Parathyroid adenoma (tissue), 2 donors: ENCODE data around the gene OASL.

Experiments used
- H2AFZ ChIP-seq: fragments of 300-600 bp; sonication (generic); one replicate; pipeline ENCODE4 v1.7.0; 2017; ENCODE audit warnings: antibody characterized with exemption, mild to moderate bottlenecking
- H3K27ac ChIP-seq: fragments of 300-600 bp; sonication (generic); one replicate; pipeline ENCODE4 v1.7.0; 2017
- H3K27me3 ChIP-seq: fragments of 300-600 bp; sonication (generic); one replicate; pipeline ENCODE4 v1.7.0; 2017; ENCODE audit warnings: low read length; ENCODE audit not compliant: control insufficient read depth, insufficient read depth
- H3K36me3 ChIP-seq: fragments of 300-600 bp; sonication (generic); one replicate; pipeline ENCODE4 v1.7.0; 2017; ENCODE audit warnings: low read length; ENCODE audit not compliant: control insufficient read depth, insufficient read depth
- H3K4me1 ChIP-seq: fragments of 300-600 bp; sonication (generic); one replicate; pipeline ENCODE4 v1.7.0; 2017; ENCODE audit warnings: control low read depth
- H3K4me2 ChIP-seq: fragments of 300-600 bp; sonication (generic); one replicate; pipeline ENCODE4 v1.7.0; 2017; ENCODE audit warnings: low read length
- H3K4me3 ChIP-seq: fragments of 300-600 bp; sonication (generic); one replicate; pipeline ENCODE4 v1.7.0; 2017; ENCODE audit warnings: low read depth, low read length
- H3K79me2 ChIP-seq: fragments of 300-600 bp; sonication (generic); one replicate; pipeline ENCODE4 v1.7.0; 2017; ENCODE audit warnings: control low read depth
- H3K9ac ChIP-seq: fragments of 300-600 bp; sonication (generic); one replicate; pipeline ENCODE4 v1.7.0; 2017; ENCODE audit warnings: mild to moderate bottlenecking
- H3K9me3 ChIP-seq: fragments of 300-600 bp; sonication (generic); one replicate; pipeline ENCODE4 v1.7.0; 2017; ENCODE audit warnings: low read length; ENCODE audit not compliant: control insufficient read depth
- TF ChIP-seq, protein P1 (sequence below): fragments of 300-600 bp; sonication (generic); IDR thresholded peaks from one replicate; pipeline ENCODE4 v1.7.0; 2017; ENCODE audit warnings: antibody characterized with exemption, mild to moderate bottlenecking
- donor health status: primary hyperparathyroidism.

The OASL gene

DNA sequence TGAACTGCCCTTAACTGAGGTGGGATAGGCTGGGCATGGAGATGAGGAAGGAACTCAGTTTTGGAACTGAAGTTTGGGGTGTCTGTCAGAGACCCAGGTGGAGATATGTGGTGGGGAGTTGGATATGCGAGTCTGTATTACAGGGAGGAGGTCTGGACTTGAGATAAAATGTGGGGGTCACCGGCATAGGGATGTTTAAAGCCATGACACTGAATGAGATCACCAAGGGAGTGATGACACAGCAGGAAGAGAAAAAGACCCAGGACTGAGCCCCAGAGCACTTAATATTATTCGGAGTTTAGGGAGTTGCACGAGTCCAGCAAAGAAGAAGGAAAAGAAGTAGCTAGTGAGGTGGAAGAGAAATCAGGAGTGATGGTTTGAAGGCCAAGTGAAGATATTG is 4.0 kb upstream of the OASL start:
- H3K36me3 ChIP-seq = no peaks in the 10 kb centered on the region
- no peaks in the 10 kb centered on the region for H3K9me3 ChIP-seq
- peaks cover 3% of the 10 kb centered on the region for H3K4me1 ChIP-seq
- TF ChIP-seq, protein P1, sequence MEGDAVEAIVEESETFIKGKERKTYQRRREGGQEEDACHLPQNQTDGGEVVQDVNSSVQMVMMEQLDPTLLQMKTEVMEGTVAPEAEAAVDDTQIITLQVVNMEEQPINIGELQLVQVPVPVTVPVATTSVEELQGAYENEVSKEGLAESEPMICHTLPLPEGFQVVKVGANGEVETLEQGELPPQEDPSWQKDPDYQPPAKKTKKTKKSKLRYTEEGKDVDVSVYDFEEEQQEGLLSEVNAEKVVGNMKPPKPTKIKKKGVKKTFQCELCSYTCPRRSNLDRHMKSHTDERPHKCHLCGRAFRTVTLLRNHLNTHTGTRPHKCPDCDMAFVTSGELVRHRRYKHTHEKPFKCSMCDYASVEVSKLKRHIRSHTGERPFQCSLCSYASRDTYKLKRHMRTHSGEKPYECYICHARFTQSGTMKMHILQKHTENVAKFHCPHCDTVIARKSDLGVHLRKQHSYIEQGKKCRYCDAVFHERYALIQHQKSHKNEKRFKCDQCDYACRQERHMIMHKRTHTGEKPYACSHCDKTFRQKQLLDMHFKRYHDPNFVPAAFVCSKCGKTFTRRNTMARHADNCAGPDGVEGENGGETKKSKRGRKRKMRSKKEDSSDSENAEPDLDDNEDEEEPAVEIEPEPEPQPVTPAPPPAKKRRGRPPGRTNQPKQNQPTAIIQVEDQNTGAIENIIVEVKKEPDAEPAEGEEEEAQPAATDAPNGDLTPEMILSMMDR = no peak
- no peaks in the 10 kb centered on the region for H3K79me2 ChIP-seq
- no peak overlapping the region for H3K4me3 ChIP-seq
- H3K9ac ChIP-seq = no peak overlapping the region
- H2AFZ ChIP-seq = no peak overlapping the region
- H3K4me2 ChIP-seq = no peak overlapping the region
- H3K27ac ChIP-seq = no peak overlapping the region
- no peaks in the 10 kb centered on the region for H3K27me3 ChIP-seq

DNA sequence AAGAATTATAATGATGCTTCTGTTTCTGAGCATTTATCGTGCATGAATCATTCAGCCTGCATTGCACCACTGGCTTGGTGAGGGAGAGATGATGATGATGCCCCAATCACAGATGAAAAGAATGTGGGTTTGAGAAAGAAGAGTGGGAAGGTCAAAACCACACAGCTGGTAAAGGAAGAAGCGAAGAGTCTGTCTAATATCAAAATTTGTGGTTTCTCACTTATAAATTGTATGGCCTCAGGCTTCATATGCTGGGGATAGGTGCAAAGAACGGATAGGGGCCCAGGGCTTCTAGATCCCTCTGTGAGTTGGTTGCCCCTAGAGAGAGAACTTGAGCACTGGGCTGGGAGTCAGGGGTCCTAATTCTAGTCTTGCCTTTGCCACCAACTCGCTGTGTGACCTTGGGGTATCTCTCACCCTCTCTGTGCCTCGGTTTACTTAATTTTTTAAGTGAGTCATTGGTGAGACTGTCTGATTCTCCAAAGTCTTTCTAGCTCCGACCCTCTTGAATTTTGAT is 2.2 kb downstream of the OASL start:
- H3K4me2 ChIP-seq = no peak overlapping the region
- no peaks in the 10 kb centered on the region for H3K79me2 ChIP-seq
- H3K4me3 ChIP-seq = no peak overlapping the region
- no peaks in the 10 kb centered on the region for H3K27me3 ChIP-seq
- H3K4me1 ChIP-seq = peaks cover 3% of the 10 kb centered on the region
- H2AFZ ChIP-seq = no peak overlapping the region
- TF ChIP-seq, protein P1 = no peak
- no peaks in the 10 kb centered on the region for H3K36me3 ChIP-seq
- H3K9ac ChIP-seq = no peak overlapping the region
- no peaks in the 10 kb centered on the region for H3K9me3 ChIP-seq
- H3K27ac ChIP-seq = no peak overlapping the region

DNA sequence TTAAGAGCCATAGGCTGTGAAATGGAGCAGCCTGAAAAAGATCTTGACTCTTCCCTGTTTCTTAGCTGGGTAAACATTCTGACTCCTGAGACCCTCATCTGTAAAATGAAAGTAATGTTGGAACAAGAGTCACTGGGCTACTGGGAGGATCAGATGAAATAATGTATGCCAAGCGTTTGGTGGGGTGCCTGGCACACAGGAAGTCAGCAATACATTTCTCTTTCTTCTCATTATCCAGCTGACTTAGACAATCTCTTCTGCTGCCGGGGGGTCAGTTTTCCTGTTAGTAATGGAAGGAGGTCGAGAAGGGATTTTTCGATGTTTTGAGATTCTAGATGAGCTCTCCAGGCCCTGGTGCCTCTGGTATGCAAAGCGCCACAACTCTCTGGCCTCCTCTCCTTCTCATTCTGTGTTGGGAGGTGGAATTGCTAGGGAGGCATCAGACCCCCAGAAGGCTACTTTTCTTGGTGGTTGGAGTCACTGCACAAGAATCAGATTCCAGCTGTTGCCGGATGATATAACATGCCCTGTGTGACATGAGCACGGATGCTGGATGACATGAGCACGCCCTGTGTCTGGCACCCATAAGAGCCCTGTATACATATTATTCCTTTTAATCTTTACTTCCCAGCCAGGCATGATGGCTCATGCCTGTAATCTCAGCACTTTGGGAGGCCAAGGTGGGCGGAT is 4.3 kb downstream of the OASL start:
- no peaks in the 10 kb centered on the region for H3K36me3 ChIP-seq
- H3K79me2 ChIP-seq = no peaks in the 10 kb centered on the region
- H3K9me3 ChIP-seq = no peaks in the 10 kb centered on the region
- H3K9ac ChIP-seq = no peak overlapping the region
- TF ChIP-seq, protein P1 = no peak
- no peak overlapping the region for H2AFZ ChIP-seq
- no peaks in the 10 kb centered on the region for H3K27me3 ChIP-seq
- peaks cover 3% of the 10 kb centered on the region for H3K4me1 ChIP-seq
- no peak overlapping the region for H3K4me2 ChIP-seq
- no peak overlapping the region for H3K27ac ChIP-seq
- H3K4me3 ChIP-seq = no peak overlapping the region

DNA sequence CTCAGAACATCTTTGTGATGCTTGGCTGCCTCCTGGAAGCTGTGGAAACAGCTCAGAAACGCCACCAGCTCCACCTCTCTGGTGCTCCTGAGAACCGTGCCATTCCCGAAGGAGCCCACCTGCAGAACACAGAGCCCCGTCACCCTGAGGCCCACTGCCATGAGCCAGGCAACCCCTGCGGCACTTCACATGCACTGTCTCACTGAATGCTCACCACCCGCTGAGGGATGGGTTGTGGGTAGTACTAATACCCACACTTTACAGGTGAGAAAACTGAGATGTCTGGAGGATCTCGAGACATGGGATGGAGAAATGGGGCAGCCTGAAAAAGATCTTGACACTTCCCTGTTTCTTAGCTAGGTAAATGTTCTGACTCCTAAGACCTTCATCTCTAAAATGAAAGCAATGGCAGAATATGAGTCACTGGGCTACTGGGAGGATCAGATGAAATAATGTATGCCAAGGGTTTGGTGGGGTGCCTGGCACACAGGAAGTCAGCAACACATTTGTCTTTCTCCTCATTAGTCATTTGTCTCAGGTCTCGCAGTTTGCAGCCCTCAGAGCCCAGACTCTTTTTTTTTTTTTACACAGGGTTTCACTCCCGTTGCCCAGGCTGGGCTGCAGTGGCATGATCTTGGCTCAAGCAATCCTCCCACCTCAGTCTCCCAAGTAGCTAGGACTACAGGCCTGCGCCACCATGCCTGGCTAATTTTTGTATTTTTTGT is 5.3 kb downstream of the OASL start:
- Histone ChIP-seq H3K27me3 (no peaks in the 10 kb centered on the region), H2AFZ (no peak overlapping the region), H3K4me1 (peaks cover under 1% of the 10 kb centered on the region), H3K9ac (no peak overlapping the region), H3K36me3 (no peaks in the 10 kb centered on the region), H3K4me3 (no peak overlapping the region), H3K27ac (no peak overlapping the region), H3K4me2 (no peak overlapping the region), H3K9me3 (no peaks in the 10 kb centered on the region), H3K79me2 (no peaks in the 10 kb centered on the region)
- TF ChIP-seq, protein P1 = no peak
